SK-N-SH (cell line): ENCODE results near the gene TGIF1. TPM values are rescaled to one million over a fixed set of nuclear protein-coding genes. Genes with fewer than 3 reads are reported as not detected.

Experiments
- CTCF ChIA-PET: fragments of 300-600, 350-600 bp; formaldehyde crosslinking; extraction: SDS; loops from one replicate; lab custom pipeline; 2021; lab: Yijun Ruan, JAX
- POLR2A ChIA-PET: fragments of 350-600 bp; sonication (Branson Sonifier 250); formaldehyde crosslinking; extraction: SDS; loops from one replicate; lab custom pipeline; 2020; ENCODE audit warnings: antibody characterized with exemption, inconsistent platforms; lab: Yijun Ruan, JAX
- DNase-seq: peaks from one replicate; pipeline ENCODE4 v3.0.0; 2012
- H2AFZ ChIP-seq: fragments of 200-600 bp; sonication (generic); 2 replicates; pipeline ENCODE4 v1.8.1; 2016; ENCODE audit warnings: antibody characterized with exemption, mild to moderate bottlenecking, low read depth
- H3F3A ChIP-seq: fragments of 200-600 bp; sonication (generic); replicated peaks from 2 replicates; pipeline ENCODE3; 2016; ENCODE audit warnings: antibody characterized with exemption, mild to moderate bottlenecking; ENCODE audit not compliant: insufficient read depth
- H3K27ac ChIP-seq, 2 experiments: fragments of 200-500 bp in 1 of 2; fragments of 200-600 bp in 1 of 2; sonication (Bioruptor generic) in 1 of 2; sonication (generic), shearing (Covaris generic) in 1 of 2; 2 replicates each; pipeline versions ENCODE4 v1.5.1 to v1.6.1; 2014 to 2016; ENCODE audit warnings: low read depth in 2 of 2, inconsistent platforms in 1 of 2, low read length in 1 of 2, mild to moderate bottlenecking in 1 of 2, mixed read lengths in 1 of 2
- H3K27me3 ChIP-seq: fragments of 200-600 bp; sonication (generic), shearing (Covaris generic); 2 replicates; pipeline ENCODE4 v1.6.1; 2016; ENCODE audit warnings: mixed run types; ENCODE audit not compliant: insufficient read depth
- H3K36me3 ChIP-seq, 2 experiments: fragments of 200-500 bp in 1 of 2; fragments of 200-600 bp in 1 of 2; sonication (Bioruptor generic) in 1 of 2; sonication (generic) in 1 of 2; replicated peaks in 1 of 2; 2 replicates each; pipeline versions ENCODE3 to v1.5.1; 2014 to 2016; ENCODE audit warnings: low read length in 1 of 2, mild to moderate bottlenecking in 1 of 2; ENCODE audit not compliant: insufficient read depth in 2 of 2, control insufficient read depth in 1 of 2
- H3K4me1 ChIP-seq, 2 experiments: fragments of 200-500 bp in 1 of 2; fragments of 200-600 bp in 1 of 2; sonication (Bioruptor generic) in 1 of 2; sonication (generic), shearing (Covaris generic) in 1 of 2; 2 replicates each; pipeline versions ENCODE4 v1.5.1 to v1.6.1; 2014 to 2016; ENCODE audit warnings: low read depth in 1 of 2, low read length in 1 of 2, mixed run types in 1 of 2; ENCODE audit not compliant: insufficient read depth in 2 of 2, control insufficient read depth in 1 of 2
- H3K4me2 ChIP-seq: fragments of 200-600 bp; sonication (generic), shearing (Covaris generic); 2 replicates; pipeline ENCODE4 v1.6.1; 2017; ENCODE audit warnings: mixed run types
- H3K4me3 ChIP-seq, 2 experiments: fragments of 200-500 bp in 1 of 2; fragments of 200-600 bp in 1 of 2; sonication (Bioruptor generic) in 1 of 2; sonication (generic), shearing (Covaris generic) in 1 of 2; 2 replicates each; pipeline versions ENCODE4 v1.5.1 to v1.8.1; 2014 to 2016; ENCODE audit warnings: low read depth in 2 of 2, inconsistent platforms in 1 of 2, low read length in 1 of 2, mild to moderate bottlenecking in 1 of 2, mixed read lengths in 1 of 2, moderate library complexity in 1 of 2
- H3K79me2 ChIP-seq: fragments of 200-600 bp; sonication (generic); 2 replicates; pipeline ENCODE4 v1.8.1; 2017; ENCODE audit warnings: mild to moderate bottlenecking; ENCODE audit not compliant: insufficient read depth
- H3K9ac ChIP-seq: fragments of 200-600 bp; sonication (generic); 2 replicates; pipeline ENCODE4 v1.6.1; 2017; ENCODE audit warnings: mixed run types
- H3K9me2 ChIP-seq: fragments of 200-600 bp; sonication (generic); 2 replicates; pipeline ENCODE4 v1.6.1; 2017; ENCODE audit warnings: mixed run types
- H3K9me3 ChIP-seq: fragments of 200-600 bp; sonication (generic); 2 replicates; pipeline ENCODE4 v1.6.1; 2017; ENCODE audit warnings: mixed run types, mild to moderate bottlenecking, moderate library complexity
- H4K20me1 ChIP-seq: fragments of 200-600 bp; sonication (generic); 2 replicates; pipeline ENCODE4 v1.6.1; 2017; ENCODE audit warnings: mild to moderate bottlenecking, mixed run types; ENCODE audit not compliant: insufficient read depth
- CHD2 ChIP-seq: fragments of 150-350 bp; IDR thresholded peaks from 2 replicates; pipeline ENCODE4 v1.6.1; 2018; ENCODE audit warnings: low read length; ENCODE audit not compliant: partially characterized antibody
- ELF1 ChIP-seq: IDR thresholded peaks from 2 replicates; pipeline ENCODE4 v1.4.0; 2012
- EZH2phosphoT487 ChIP-seq: fragments of 200-600 bp; sonication (generic); IDR thresholded peaks from 2 replicates; pipeline ENCODE4 v1.6.1; 2017; ENCODE audit warnings: low read depth, mixed run types, mild to moderate bottlenecking, antibody characterized with exemption, moderate library complexity, borderline replicate concordance
- FOXM1 ChIP-seq: IDR thresholded peaks from 2 replicates; pipeline ENCODE4 v1.4.0; 2012; ENCODE audit warnings: low read depth, mild to moderate bottlenecking
- JUND ChIP-seq: IDR thresholded peaks from 2 replicates; pipeline ENCODE4 v1.4.0; 2012
- NFIC ChIP-seq: IDR thresholded peaks from 2 replicates; pipeline ENCODE4 v1.4.0; 2012; ENCODE audit warnings: borderline replicate concordance
- POLR2AphosphoS5 ChIP-seq: IDR thresholded peaks from 2 replicates; pipeline ENCODE4 v1.6.1; 2012; ENCODE audit warnings: low read depth, low read length
- RXRA ChIP-seq: IDR thresholded peaks from 2 replicates; pipeline ENCODE4 v1.4.0; 2012; ENCODE audit warnings: low read depth, mild to moderate bottlenecking, borderline replicate concordance
- SIN3A ChIP-seq: IDR thresholded peaks from 2 replicates; pipeline ENCODE4 v1.6.1; 2012; ENCODE audit warnings: low read depth, mild to moderate bottlenecking, low read length, moderate library complexity, borderline replicate concordance
- SMC3 ChIP-seq: IDR thresholded peaks from 2 replicates; pipeline ENCODE4 v1.6.1; 2012; ENCODE audit warnings: low read depth, low read length, improper control_type of control experiment
- TCF12 ChIP-seq: IDR thresholded peaks from 2 replicates; pipeline ENCODE4 v1.4.0; 2012
- TEAD4 ChIP-seq: IDR thresholded peaks from 2 replicates; pipeline ENCODE4 v1.4.0; 2012; ENCODE audit warnings: mild to moderate bottlenecking, borderline replicate concordance; ENCODE audit not compliant: insufficient read depth
- YY1 ChIP-seq: IDR thresholded peaks from 2 replicates; pipeline ENCODE4 v1.4.0; 2012; ENCODE audit warnings: low read depth, mild to moderate bottlenecking
- WGBS: methylation state at CpG from one replicate; pipeline ENCODE4 v1.1.6; 2017; ENCODE audit warnings: low lambda C conversion rate; 5-methylcytosine and 5-hydroxymethylcytosine counted together
- polyA plus RNA-seq, 3 experiments: library from polyadenylated mRNA; depleted of rRNA; stranded (reverse); fragments of >200 nt; gene quantifications; 2 replicates each; pipeline ENCODE4 v1.2.3, GENCODE V29; 2012
- TF ChIP-seq, protein P1 (sequence below): fragments of 150-350 bp; IDR thresholded peaks from 2 replicates; pipeline ENCODE4 v1.6.1; 2016; ENCODE audit warnings: mild to moderate bottlenecking, low read depth, low read length
- TF ChIP-seq, protein P2 (sequence below): IDR thresholded peaks from 2 replicates; pipeline ENCODE4 v1.4.0; 2012; ENCODE audit warnings: low read depth
- TF ChIP-seq, protein P3 (sequence below): IDR thresholded peaks from 2 replicates; pipeline ENCODE4 v1.6.1; 2012; ENCODE audit warnings: mild to moderate bottlenecking, low read depth, low read length, moderate library complexity
- TF ChIP-seq, protein P4 (sequence below): fragments of 200-600 bp; sonication (generic); IDR thresholded peaks from 2 replicates; pipeline ENCODE4 v1.6.1; 2017; ENCODE audit warnings: antibody characterized with exemption, mild to moderate bottlenecking, moderate library complexity

Gene TGIF1
- polyA plus RNA-seq, 1 of the 3 experiments (the other 2 are of a cell fraction), result 113 TPM

DNA sequence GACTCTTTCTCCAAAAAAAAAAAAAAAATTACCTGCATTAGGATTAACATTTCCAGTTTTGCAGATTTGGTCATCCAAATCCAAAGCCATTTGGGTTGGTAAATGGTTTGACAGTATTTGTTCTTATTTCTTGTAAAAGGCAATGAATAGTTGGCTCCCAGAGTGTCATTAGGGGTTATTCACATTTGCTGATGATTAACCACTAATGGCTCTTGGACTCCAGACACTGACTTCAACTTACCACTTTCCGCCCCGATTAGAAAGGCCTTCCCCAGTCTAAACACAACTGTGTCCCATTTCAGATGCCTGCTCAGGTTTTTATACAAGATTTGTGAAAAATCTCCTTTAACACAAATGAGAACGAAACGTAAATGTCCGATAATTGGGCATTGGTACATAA lies 9.6 kb upstream of the TGIF1 start:
- Histone ChIP-seq H3K27ac (no peak overlapping the region), H4K20me1 (no peaks in the 10 kb centered on the region), H3K27me3 (no peaks in the 10 kb centered on the region), H3K4me3 (no peak overlapping the region), H3K79me2 (no peaks in the 10 kb centered on the region), H3K9ac (no peak overlapping the region), H3K9me3 (no peaks in the 10 kb centered on the region), H3K4me1 (peaks cover 0 to 4% of the 10 kb centered on the region in 2 experiments; a peak in 1 of 4 replicates), H3F3A (no peaks in the 10 kb centered on the region), H3K9me2 (no peaks in the 10 kb centered on the region), H3K4me2 (no peak overlapping the region), H2AFZ (no peak overlapping the region), H3K36me3 (no peaks in the 10 kb centered on the region)
- WGBS, result 96% methylated on average over 5 of the region's 5 CpGs
- ChIA-PET CTCF (interaction anchor here (1.0 to 3.9 kb wide), 4 partner anchors 13 to 226 kb away, joined by 4 to 19 read pairs (median 4); no protein-coding TSS in a partner anchor), POLR2A (no interaction called here)
- TF ChIP-seq SMC3 (no peak), FOXM1 (no peak), YY1 (no peak), POLR2AphosphoS5 (no peak), CHD2 (no peak), RXRA (no peak), JUND (no peak), NFIC (no peak), EZH2phosphoT487 (no peak), TCF12 (no peak), SIN3A (no peak), TEAD4 (no peak), ELF1 (no peak)
- TF ChIP-seq, protein P1, sequence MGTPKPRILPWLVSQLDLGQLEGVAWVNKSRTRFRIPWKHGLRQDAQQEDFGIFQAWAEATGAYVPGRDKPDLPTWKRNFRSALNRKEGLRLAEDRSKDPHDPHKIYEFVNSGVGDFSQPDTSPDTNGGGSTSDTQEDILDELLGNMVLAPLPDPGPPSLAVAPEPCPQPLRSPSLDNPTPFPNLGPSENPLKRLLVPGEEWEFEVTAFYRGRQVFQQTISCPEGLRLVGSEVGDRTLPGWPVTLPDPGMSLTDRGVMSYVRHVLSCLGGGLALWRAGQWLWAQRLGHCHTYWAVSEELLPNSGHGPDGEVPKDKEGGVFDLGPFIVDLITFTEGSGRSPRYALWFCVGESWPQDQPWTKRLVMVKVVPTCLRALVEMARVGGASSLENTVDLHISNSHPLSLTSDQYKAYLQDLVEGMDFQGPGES, result no peak
- TF ChIP-seq, protein P2, sequence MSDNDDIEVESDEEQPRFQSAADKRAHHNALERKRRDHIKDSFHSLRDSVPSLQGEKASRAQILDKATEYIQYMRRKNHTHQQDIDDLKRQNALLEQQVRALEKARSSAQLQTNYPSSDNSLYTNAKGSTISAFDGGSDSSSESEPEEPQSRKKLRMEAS, result no peak
- TF ChIP-seq, protein P3, sequence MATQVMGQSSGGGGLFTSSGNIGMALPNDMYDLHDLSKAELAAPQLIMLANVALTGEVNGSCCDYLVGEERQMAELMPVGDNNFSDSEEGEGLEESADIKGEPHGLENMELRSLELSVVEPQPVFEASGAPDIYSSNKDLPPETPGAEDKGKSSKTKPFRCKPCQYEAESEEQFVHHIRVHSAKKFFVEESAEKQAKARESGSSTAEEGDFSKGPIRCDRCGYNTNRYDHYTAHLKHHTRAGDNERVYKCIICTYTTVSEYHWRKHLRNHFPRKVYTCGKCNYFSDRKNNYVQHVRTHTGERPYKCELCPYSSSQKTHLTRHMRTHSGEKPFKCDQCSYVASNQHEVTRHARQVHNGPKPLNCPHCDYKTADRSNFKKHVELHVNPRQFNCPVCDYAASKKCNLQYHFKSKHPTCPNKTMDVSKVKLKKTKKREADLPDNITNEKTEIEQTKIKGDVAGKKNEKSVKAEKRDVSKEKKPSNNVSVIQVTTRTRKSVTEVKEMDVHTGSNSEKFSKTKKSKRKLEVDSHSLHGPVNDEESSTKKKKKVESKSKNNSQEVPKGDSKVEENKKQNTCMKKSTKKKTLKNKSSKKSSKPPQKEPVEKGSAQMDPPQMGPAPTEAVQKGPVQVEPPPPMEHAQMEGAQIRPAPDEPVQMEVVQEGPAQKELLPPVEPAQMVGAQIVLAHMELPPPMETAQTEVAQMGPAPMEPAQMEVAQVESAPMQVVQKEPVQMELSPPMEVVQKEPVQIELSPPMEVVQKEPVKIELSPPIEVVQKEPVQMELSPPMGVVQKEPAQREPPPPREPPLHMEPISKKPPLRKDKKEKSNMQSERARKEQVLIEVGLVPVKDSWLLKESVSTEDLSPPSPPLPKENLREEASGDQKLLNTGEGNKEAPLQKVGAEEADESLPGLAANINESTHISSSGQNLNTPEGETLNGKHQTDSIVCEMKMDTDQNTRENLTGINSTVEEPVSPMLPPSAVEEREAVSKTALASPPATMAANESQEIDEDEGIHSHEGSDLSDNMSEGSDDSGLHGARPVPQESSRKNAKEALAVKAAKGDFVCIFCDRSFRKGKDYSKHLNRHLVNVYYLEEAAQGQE, result no peak
- TF ChIP-seq, protein P4, sequence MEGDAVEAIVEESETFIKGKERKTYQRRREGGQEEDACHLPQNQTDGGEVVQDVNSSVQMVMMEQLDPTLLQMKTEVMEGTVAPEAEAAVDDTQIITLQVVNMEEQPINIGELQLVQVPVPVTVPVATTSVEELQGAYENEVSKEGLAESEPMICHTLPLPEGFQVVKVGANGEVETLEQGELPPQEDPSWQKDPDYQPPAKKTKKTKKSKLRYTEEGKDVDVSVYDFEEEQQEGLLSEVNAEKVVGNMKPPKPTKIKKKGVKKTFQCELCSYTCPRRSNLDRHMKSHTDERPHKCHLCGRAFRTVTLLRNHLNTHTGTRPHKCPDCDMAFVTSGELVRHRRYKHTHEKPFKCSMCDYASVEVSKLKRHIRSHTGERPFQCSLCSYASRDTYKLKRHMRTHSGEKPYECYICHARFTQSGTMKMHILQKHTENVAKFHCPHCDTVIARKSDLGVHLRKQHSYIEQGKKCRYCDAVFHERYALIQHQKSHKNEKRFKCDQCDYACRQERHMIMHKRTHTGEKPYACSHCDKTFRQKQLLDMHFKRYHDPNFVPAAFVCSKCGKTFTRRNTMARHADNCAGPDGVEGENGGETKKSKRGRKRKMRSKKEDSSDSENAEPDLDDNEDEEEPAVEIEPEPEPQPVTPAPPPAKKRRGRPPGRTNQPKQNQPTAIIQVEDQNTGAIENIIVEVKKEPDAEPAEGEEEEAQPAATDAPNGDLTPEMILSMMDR, result no peak
- DNase-seq, result no peak
